Mononuclear cell (primary cell): Measurements from ENCODE around the gene FAM236A. TPM values are rescaled to one million over a fixed set of nuclear protein-coding genes. Genes with fewer than 3 reads are reported as not detected.
"Not testable (repeated sequence)": the region's sequence is repeated elsewhere in the genome, so short reads cannot be mapped to it uniquely, and the experiment has no call there.

Source experiments
- H3K27me3 ChIP-seq: 2 replicates; pipeline ENCODE4 v1.6.0; 2011; ENCODE audit warnings: low read length, control low read depth; ENCODE audit not compliant: insufficient read depth
- H3K4me1 ChIP-seq: 2 replicates; pipeline ENCODE4 v1.5.1; 2011; ENCODE audit warnings: mild to moderate bottlenecking, low read length, control low read depth; ENCODE audit not compliant: insufficient read depth
- H3K4me3 ChIP-seq: 2 replicates; pipeline ENCODE4 v1.5.1; 2011; ENCODE audit warnings: mild to moderate bottlenecking, low read length, moderate library complexity
- H3K9me3 ChIP-seq: 2 replicates; pipeline ENCODE4 v1.5.1; 2011; ENCODE audit warnings: low read depth, mild to moderate bottlenecking, control low read depth, low read length
- total RNA-seq: library from RNA; depleted of rRNA; stranded (reverse); fragments of >200 nt; gene quantifications from one replicate; pipeline ENCODE4 v1.2.3, GENCODE V29; 2012

FAM236A gene
- total RNA-seq, result not detected

DNA sequence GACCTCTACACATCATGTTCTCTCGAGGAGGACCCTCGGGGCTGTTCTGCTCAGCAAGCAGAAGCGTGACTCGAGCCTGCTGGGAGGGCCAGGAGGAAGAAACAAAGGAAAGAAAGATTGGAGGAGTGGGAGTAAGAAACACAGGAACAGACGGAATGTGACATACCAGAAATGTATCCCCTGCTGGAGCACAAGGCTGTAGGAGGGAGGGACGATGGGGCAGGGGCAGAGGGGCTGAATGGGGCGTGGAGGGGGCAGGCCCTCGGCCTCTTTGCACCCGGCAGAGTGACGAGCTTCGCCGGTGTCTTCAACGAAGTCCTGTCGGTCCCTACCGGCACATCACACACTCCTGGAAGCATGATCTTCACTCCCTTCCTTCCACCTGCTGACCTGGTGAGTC is at the start of gene FAM236A:
Gene FAM236A, plus strand, starts transcription at position 301 of the 400 bp plus-strand sequence. Its CDS starts 57 bp downstream, at position 358.
- not testable (repeated sequence) for H3K9me3 ChIP-seq, H3K4me1 ChIP-seq, H3K27me3 ChIP-seq, H3K4me3 ChIP-seq

GRCh38 chrX:72889740-72890139 is 48.3 kb upstream of the FAM236A start:
- H3K27me3 ChIP-seq, H3K9me3 ChIP-seq, H3K4me1 ChIP-seq: not testable (repeated sequence)

GRCh38 chrX:72912315-72912714 is 25.7 kb upstream of the FAM236A start, which contains the start of gene FAM236C:
TSS of gene FAM236C (plus strand) at chrX:72912615. CDS start at chrX:72912715, 100 bp downstream.
- not testable (repeated sequence) for H3K4me1 ChIP-seq, H3K4me3 ChIP-seq, H3K27me3 ChIP-seq, H3K9me3 ChIP-seq

More at GRCh38 chrX:72889740-72890139, 48.3 kb upstream of the FAM236A start:
- H3K4me3 ChIP-seq, result not testable (repeated sequence)

GRCh38 chrX:72916096-72916495 is 21.9 kb upstream of the FAM236A start:
- not testable (repeated sequence) for H3K4me1 ChIP-seq, H3K9me3 ChIP-seq, H3K27me3 ChIP-seq, H3K4me3 ChIP-seq

DNA sequence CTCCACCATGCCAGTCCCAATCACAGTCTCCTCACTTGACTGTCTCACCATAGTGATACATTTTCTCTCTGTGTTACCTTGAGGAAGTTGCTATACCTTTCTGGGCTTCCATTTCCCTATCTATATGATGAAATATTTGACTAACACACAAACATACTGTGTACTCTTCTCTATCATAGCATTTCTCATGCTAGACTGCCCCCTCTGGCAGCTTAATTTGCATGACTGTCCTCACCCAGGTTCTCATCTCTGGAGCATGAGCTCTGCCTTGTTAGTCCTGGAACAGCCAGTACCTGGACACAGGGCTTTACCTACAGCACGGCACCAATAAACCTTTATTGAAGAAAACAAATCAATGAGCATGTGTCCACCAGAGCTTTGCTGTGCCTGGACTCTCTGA is 5.7 kb upstream of the FAM236A start:
- not testable (repeated sequence) for H3K9me3 ChIP-seq, H3K4me1 ChIP-seq, H3K27me3 ChIP-seq, H3K4me3 ChIP-seq

- H3K4me1 ChIP-seq, H3K9me3 ChIP-seq: not testable (repeated sequence)
These were observed 1.6 kb upstream of the FAM236A start for GRCh38 chrX:72936455-72936854.

DNA sequence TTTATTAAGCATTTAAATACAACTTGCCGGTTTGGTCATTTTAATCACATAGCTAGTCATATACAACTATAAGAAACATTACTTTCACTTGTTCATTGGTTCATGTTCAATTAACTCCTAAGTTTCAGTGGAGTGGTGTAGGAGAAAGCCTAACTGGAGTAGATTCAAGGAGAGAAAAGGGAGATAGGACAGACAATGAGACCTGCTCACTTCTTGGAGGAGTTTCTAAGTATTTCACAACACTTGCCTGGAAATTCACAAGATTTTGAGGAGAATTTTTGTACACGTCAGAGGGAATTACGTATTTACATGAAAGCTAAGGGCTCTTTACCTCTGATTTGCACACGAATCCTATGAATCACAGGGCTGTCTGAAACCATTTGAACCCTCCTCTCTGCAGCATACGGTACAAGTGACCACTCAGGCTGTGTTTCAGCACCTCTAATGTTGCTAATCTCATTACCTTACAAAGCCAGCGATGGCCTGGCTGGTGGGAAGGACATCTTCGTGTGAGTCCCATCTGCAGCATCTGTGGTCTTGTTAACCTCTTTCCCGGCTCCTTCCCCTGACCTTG is 1.0 kb upstream of the FAM236A start:
- not testable (repeated sequence) for H3K27me3 ChIP-seq, H3K4me1 ChIP-seq

More at GRCh38 chrX:72936455-72936854, 1.6 kb upstream of the FAM236A start:
- H3K4me3 ChIP-seq, H3K27me3 ChIP-seq: not testable (repeated sequence)

GRCh38 chrX:72942272-72942671 is 4.3 kb downstream of the FAM236A start:
- not testable (repeated sequence) for H3K4me3 ChIP-seq, H3K9me3 ChIP-seq, H3K27me3 ChIP-seq, H3K4me1 ChIP-seq

More for the DNA sequence above, 1.0 kb upstream of the FAM236A start:
- H3K9me3 ChIP-seq, H3K4me3 ChIP-seq: not testable (repeated sequence)

DNA sequence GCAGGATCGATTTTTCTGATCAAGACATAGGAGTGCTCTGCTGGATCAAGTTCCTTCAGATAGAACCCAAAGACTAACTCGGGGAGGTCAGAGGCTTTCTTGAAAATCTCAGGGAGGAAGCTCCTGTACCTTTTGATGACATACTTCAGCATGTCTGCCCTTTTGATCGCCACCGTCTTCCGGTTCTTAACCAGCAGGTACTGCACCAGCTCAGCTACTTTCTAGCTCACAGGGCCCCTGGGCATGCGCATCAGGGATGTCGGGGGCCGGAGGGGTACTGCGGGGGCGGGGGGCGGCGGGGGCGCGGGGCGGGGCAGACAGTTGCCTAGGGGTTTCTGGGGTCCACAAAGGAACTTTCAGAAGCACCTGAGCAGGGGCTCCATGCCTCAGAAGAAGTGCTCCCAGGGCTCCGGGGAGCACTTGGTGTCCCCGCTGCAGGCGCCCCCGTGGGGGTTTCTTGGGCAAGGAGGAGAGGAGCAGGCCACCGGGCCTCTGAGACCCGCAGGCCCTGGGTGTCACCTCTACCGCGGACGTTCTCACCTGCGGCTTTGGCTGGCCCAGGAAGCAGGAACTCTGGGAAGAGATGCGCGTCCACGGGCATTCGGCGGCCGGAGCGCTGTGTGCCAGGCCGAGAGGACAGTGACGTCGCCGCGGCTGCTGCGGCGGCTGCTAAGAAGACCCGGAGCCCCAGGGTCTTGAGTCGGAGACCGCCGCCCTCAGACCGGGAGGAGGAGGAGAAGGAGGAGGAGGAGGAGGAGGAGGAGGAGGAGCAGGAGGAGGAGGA is 5.2 kb downstream of the FAM236A start:
- H3K27me3 ChIP-seq, H3K4me3 ChIP-seq, H3K9me3 ChIP-seq, H3K4me1 ChIP-seq: not testable (repeated sequence)

DNA sequence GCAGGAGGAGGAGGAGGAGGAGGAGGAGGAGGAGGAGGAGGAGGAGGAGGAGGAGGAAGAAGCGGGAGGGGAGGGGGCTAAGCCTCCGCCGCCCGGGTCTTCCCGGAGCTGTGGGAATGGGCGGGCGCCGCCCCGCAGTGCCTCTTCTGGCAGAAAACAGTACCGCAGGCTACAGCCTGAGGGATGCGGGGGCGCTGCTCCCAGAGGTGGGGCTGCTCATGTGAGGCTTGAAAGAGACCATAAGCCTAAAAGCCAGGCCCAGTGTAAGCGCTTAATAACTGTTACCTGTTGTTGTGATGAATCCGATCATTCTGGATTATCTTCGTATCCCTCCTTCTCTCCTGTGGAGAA is 5.8 kb downstream of the FAM236A start, which contains the start of gene DMRTC1:
Gene DMRTC1, minus strand, starts transcription at position 19 of the 351 bp plus-strand sequence. CDS start 68,143 bp downstream, outside the sequence.
- H3K27me3 ChIP-seq, H3K4me3 ChIP-seq, H3K9me3 ChIP-seq, H3K4me1 ChIP-seq: not testable (repeated sequence)

DNA sequence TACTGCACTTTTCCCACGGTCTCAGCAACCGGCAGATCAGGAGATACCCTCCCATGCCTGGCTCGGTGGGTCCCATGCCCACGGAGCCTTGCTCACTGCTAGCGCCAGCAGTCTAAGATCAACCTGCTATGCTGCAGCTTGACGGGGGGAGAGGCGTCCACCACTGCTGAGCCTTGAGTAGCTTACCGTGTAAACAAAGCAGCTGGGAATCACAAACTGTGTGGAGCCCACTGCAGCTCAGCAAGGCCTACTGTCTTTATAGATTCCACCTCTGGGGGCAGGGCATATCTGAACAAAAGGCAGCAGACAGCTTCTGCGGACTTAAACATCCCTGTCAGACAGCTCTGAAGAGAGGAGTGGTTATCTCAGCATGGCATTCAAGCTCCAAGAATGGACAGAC is 22.0 kb downstream of the FAM236A start:
- not testable (repeated sequence) for H3K27me3 ChIP-seq, H3K4me1 ChIP-seq, H3K9me3 ChIP-seq, H3K4me3 ChIP-seq

DNA sequence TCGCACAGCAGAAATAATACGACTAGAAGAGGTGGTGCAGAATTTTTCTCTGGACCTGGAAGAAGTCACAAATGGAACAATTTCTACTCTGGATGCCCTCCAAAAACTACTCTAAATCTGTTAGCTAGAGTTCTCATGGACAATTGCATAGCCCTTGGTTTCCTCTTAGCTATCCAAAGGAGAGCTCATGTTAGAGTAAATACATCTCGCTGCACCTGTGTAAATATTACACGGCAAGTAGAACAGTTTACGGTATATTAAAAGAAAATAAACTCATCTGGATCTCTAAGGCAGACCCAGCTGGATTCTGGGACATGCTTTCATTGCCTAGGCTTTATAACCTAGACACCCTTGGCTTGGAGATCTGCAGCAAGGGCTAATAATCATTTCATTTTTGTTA is 33.9 kb downstream of the FAM236A start:
- H3K27me3 ChIP-seq, H3K4me3 ChIP-seq, H3K4me1 ChIP-seq, H3K9me3 ChIP-seq: not testable (repeated sequence)

DNA sequence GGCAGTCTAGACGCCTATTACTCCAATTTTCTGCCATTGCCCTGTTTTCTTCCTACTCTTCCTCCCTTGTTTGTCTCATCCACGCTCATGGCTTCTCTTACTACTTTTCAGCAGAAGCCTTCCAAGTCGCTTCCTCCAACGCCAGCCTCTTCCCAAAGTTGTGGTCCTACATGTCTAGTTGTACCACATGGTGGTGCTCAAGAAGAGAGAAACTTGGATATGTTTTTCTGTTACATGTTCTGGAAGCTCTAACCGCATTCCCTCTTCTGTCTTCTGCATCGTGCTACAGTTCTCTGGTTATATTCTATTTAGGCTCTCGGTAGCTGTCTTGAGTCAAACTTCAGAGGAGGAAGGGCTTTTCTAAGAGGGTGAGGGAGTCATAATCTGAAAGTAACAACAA is 36.9 kb downstream of the FAM236A start:
- not testable (repeated sequence) for H3K9me3 ChIP-seq, H3K4me1 ChIP-seq, H3K4me3 ChIP-seq, H3K27me3 ChIP-seq

- not testable (repeated sequence) for H3K27me3 ChIP-seq, H3K9me3 ChIP-seq, H3K4me3 ChIP-seq, H3K4me1 ChIP-seq
These were observed 43.0 kb downstream of the FAM236A start for GRCh38 chrX:72980894-72981469.
